HEK293 (cell line): Measurements from ENCODE around the gene RERGL.

Source experiments
- CTCF ChIA-PET: fragments of 350-600 bp; formaldehyde crosslinking; extraction: SDS; loops from one replicate; lab custom pipeline; 2021; ENCODE audit warnings: antibody characterized with exemption; lab: Yijun Ruan, JAX
- POLR2A ChIA-PET: fragments of 300-600 bp; formaldehyde crosslinking; extraction: SDS; loops from one replicate; lab custom pipeline; 2020; ENCODE audit warnings: antibody characterized with exemption, inconsistent platforms; lab: Yijun Ruan, JAX
- H3K27ac ChIP-seq: fragments of 200-500 bp; sonication (Bioruptor generic); 2 replicates; pipeline ENCODE4 v1.5.1; 2014; ENCODE audit warnings: low read depth, low read length, control low read depth, inconsistent platforms; ENCODE audit errors: extremely low read depth
- H3K36me3 ChIP-seq, 2 experiments: fragments of 200-500 bp in 1 of 2; sonication (Bioruptor generic) in 1 of 2; 1 replicate in 1 of 2; 2 replicates in 1 of 2; pipeline ENCODE4 v1.5.1; 2014 to 2017; ENCODE audit warnings: inconsistent platforms in 2 of 2, low read length in 2 of 2; ENCODE audit not compliant: control insufficient read depth in 2 of 2, insufficient read depth in 1 of 2
- H3K4me1 ChIP-seq: fragments of 200-500 bp; sonication (Bioruptor generic); 2 replicates; pipeline ENCODE4 v1.5.1; 2014; ENCODE audit warnings: mild to moderate bottlenecking, low read length, inconsistent platforms; ENCODE audit not compliant: control insufficient read depth, insufficient read depth
- H3K4me3 ChIP-seq: 2 replicates; pipeline ENCODE4 v1.5.1; 2011; ENCODE audit warnings: low read depth, mild to moderate bottlenecking, control low read depth, low read length, moderate library complexity
- H3K9me3 ChIP-seq: fragments of 200-500 bp; sonication (Bioruptor generic); 2 replicates; pipeline ENCODE4 v1.5.1; 2014; ENCODE audit warnings: low read depth, low read length, inconsistent platforms; ENCODE audit not compliant: control insufficient read depth, insufficient read depth
- ZBTB10 ChIP-seq: fragments of 450-650 bp; formaldehyde crosslinking; IDR thresholded peaks from 2 replicates; pipeline ENCODE4 v1.5.1; 2016; ENCODE audit warnings: missing biosample characterization, missing genetic modification characterization
- ZNF266 ChIP-seq: fragments of 450-650 bp; formaldehyde crosslinking; IDR thresholded peaks from 2 replicates; pipeline ENCODE4 v1.5.1; 2016; ENCODE audit warnings: missing biosample characterization, missing genetic modification characterization, low read depth
- ZNF518A ChIP-seq: fragments of 450-650 bp; formaldehyde crosslinking; conservative IDR thresholded peaks from 2 replicates; pipeline ENCODE4 v1.5.1; 2016; ENCODE audit warnings: low read depth, missing biosample characterization, missing genetic modification characterization
- ZSCAN16 ChIP-seq: fragments of 450-650 bp; formaldehyde crosslinking; IDR thresholded peaks from 2 replicates; pipeline ENCODE4 v1.5.1; 2016; ENCODE audit warnings: missing biosample characterization, missing genetic modification characterization
- TF ChIP-seq, protein P1 (sequence below): fragments of 450-650 bp; formaldehyde crosslinking; IDR thresholded peaks from 2 replicates; pipeline ENCODE4 v1.5.1; 2017; ENCODE audit warnings: missing biosample characterization, missing genetic modification characterization
- TF ChIP-seq, protein P2 (sequence below): fragments of 450-650 bp; formaldehyde crosslinking; conservative IDR thresholded peaks from 2 replicates; pipeline ENCODE4 v1.5.1; 2016; ENCODE audit warnings: low read depth, missing biosample characterization, missing genetic modification characterization
- TF ChIP-seq, protein P3 (sequence below): fragments of 450-650 bp; formaldehyde crosslinking; optimal IDR thresholded peaks from 2 replicates; pipeline ENCODE3; 2016; ENCODE audit warnings: missing biosample characterization, mild to moderate bottlenecking, missing genetic modification characterization

The RERGL gene

DNA sequence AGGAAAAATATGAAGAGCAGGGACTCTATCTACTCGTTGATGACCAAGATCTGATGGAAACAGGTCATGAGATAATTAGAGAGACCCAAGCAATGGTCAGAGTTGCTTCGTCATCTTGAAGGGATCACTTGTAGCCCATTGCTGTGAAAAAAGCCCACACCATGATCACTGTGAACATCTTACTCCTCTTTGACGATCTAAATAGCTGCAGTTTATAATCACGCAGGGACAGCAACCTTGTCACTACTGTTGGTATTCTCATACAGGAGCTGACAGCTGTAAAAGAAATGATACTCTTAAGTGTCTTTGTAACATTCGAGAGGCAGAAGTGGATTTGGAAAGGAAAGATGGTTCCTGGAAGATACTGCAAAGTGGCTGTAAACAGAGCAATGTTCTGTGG is 33.7 kb upstream of the RERGL start (continued):
- TF ChIP-seq ZNF518A (no peak), ZBTB10 (tag by site-specific recombination) (no peak)
- TF ChIP-seq, protein P1, sequence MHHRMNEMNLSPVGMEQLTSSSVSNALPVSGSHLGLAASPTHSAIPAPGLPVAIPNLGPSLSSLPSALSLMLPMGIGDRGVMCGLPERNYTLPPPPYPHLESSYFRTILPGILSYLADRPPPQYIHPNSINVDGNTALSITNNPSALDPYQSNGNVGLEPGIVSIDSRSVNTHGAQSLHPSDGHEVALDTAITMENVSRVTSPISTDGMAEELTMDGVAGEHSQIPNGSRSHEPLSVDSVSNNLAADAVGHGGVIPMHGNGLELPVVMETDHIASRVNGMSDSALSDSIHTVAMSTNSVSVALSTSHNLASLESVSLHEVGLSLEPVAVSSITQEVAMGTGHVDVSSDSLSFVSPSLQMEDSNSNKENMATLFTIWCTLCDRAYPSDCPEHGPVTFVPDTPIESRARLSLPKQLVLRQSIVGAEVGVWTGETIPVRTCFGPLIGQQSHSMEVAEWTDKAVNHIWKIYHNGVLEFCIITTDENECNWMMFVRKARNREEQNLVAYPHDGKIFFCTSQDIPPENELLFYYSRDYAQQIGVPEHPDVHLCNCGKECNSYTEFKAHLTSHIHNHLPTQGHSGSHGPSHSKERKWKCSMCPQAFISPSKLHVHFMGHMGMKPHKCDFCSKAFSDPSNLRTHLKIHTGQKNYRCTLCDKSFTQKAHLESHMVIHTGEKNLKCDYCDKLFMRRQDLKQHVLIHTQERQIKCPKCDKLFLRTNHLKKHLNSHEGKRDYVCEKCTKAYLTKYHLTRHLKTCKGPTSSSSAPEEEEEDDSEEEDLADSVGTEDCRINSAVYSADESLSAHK (tag by site-specific recombination) = no peak

DNA sequence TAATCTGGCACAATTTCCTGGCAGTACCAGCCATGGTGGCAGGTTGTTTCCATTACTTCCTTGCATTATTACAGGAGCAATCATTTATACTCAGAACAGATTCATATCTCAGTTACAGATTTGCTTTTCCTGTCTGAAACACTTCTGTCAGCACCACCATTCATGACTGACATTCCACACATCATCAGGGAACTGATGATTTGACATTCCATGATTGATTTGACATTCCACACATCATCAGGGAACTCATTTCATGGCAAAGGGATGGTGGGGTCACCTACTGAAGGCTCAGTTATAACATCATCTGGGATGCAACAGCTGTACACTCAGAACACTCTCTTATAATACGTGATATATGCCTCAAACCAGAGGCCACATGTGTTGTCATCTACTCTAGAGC is 30.9 kb upstream of the RERGL start:
- no peak for TF ChIP-seq ZSCAN16 (tag by site-specific recombination)
- TF ChIP-seq, protein P2, sequence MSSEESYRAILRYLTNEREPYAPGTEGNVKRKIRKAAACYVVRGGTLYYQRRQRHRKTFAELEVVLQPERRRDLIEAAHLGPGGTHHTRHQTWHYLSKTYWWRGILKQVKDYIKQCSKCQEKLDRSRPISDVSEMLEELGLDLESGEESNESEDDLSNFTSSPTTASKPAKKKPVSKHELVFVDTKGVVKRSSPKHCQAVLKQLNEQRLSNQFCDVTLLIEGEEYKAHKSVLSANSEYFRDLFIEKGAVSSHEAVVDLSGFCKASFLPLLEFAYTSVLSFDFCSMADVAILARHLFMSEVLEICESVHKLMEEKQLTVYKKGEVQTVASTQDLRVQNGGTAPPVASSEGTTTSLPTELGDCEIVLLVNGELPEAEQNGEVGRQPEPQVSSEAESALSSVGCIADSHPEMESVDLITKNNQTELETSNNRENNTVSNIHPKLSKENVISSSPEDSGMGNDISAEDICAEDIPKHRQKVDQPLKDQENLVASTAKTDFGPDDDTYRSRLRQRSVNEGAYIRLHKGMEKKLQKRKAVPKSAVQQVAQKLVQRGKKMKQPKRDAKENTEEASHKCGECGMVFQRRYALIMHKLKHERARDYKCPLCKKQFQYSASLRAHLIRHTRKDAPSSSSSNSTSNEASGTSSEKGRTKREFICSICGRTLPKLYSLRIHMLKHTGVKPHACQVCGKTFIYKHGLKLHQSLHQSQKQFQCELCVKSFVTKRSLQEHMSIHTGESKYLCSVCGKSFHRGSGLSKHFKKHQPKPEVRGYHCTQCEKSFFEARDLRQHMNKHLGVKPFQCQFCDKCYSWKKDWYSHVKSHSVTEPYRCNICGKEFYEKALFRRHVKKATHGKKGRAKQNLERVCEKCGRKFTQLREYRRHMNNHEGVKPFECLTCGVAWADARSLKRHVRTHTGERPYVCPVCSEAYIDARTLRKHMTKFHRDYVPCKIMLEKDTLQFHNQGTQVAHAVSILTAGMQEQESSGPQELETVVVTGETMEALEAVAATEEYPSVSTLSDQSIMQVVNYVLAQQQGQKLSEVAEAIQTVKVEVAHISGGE (tag by site-specific recombination) = no peak
- no peak for TF ChIP-seq ZNF266 (tag by site-specific recombination)
- TF ChIP-seq, protein P3, sequence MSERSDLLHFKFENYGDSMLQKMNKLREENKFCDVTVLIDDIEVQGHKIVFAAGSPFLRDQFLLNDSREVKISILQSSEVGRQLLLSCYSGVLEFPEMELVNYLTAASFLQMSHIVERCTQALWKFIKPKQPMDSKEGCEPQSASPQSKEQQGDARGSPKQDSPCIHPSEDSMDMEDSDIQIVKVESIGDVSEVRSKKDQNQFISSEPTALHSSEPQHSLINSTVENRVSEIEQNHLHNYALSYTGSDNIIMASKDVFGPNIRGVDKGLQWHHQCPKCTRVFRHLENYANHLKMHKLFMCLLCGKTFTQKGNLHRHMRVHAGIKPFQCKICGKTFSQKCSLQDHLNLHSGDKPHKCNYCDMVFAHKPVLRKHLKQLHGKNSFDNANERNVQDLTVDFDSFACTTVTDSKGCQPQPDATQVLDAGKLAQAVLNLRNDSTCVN (tag by site-specific recombination) = no peak
- Histone ChIP-seq H3K27ac (no peak overlapping the region), H3K9me3 (no peaks in the 10 kb centered on the region), H3K36me3 (no peaks in the 10 kb centered on the region), H3K4me3 (no peak overlapping the region), H3K4me1 (no peaks in the 10 kb centered on the region)
- ChIA-PET POLR2A (no interaction called here), CTCF (no interaction called here)
